ENCODE results near the gene HDLBP. TPM values are rescaled to one million over a fixed set of nuclear protein-coding genes. Genes with fewer than 3 reads are reported as not detected.

HDLBP gene
- total and polyA plus RNA-seq, 10 of the 15 experiments (the other 5 are each of a cell fraction or from before 2014, with no cell fraction given), result 19.5 to 383 (median 249) TPM

DNA sequence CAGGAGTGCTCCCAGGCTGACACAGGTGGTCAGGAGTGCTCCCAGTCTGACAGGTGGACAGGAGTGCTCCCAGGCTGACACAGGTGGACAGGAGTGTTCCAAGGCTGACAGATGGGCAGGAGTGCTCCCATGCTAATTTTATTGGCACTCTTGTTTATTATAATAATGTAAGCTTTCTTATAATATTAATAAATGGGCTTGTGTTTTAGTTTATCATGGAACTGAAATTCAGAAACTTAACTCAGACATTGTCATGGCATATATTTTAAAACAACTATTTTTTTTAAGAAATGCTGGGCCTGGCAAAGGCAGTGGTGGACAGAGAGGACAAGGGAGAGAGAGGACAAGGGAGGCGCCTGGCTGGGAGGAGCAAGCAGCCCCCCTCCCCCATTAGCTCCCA, 108.3 kb downstream of the HDLBP start:
- H3K9ac ChIP-seq (ENCODE audit: control insufficient read depth, insufficient read depth, low read length), result no peak overlapping the region
- no peak overlapping the region for H3K27ac ChIP-seq (ENCODE audit: control insufficient read depth, insufficient read depth)
- ChIA-PET SMC1A (ENCODE audit: uncharacterized antibody, unreplicated experiment) (interaction anchor here (1.9 kb wide), 1 partner anchor 12 kb away, joined by 5 read pairs; no protein-coding TSS in a partner anchor), POLR2A (no interaction called here), RAD21 (ENCODE audit: unreplicated experiment) (no interaction called here), CTCF (interaction anchor here (0.6 kb wide), 1 partner anchor 56 kb away, joined by 3 read pairs; no protein-coding TSS in a partner anchor)
- H3K9me3 ChIP-seq (replicated peaks; ENCODE audit: control insufficient read depth, insufficient read depth, low read length), result no peaks in the 10 kb centered on the region
- 20% methylated on average over 1 of the region's 1 CpG for WGBS (ENCODE audit: insufficient coverage, insufficient replicate concordance, low lambda C conversion rate, missing lambda C conversion rate)
- H2AFZ ChIP-seq (ENCODE audit: control insufficient read depth, low read depth, low read length), result no peak overlapping the region
- no peak overlapping the region for H3K4me2 ChIP-seq (ENCODE audit: control insufficient read depth, insufficient read depth)
- BruUV-seq (replicated peaks), result no TSS peak
- no peak overlapping the region for H3K4me3 ChIP-seq
- FAIRE-seq (no peak), DNase-seq (ENCODE audit: low read depth, low spot score) (no peak), ATAC-seq (no peak)
- in situ Hi-C loops (cut with MboI) (no loop called here), intact Hi-C loops (cut with micrococcal nuclease; ENCODE audit: unreplicated experiment) (no loop called here)
- no peaks in the 10 kb centered on the region for H3K36me3 ChIP-seq (ENCODE audit: control insufficient read depth in 2 of 2, insufficient read depth in 2 of 2, low read length in 1 of 2)
- H3K4me1 ChIP-seq (ENCODE audit: control insufficient read depth, insufficient read depth, low read length), result no peaks in the 10 kb centered on the region
- H3K27me3 ChIP-seq (replicated peaks in 1 of 2; ENCODE audit: control insufficient read depth in 2 of 2, insufficient read depth in 2 of 2, low read length in 1 of 2), result no peaks in the 10 kb centered on the region
- H4K20me1 ChIP-seq (ENCODE audit: control insufficient read depth, insufficient read depth), result no peaks in the 10 kb centered on the region
- no peaks in the 10 kb centered on the region for H3K79me2 ChIP-seq (ENCODE audit: control insufficient read depth, insufficient read depth, low read length)
- TF ChIP-seq POU2F2 (IDR thresholded peaks at IDR 0.05; ENCODE audit: borderline replicate concordance, low read depth, low read length), result no peak
- no peak for TF ChIP-seq E2F8 (IDR thresholded peaks at IDR 0.05; ENCODE audit: low read depth, partially characterized antibody)
- TF ChIP-seq, protein P1, sequence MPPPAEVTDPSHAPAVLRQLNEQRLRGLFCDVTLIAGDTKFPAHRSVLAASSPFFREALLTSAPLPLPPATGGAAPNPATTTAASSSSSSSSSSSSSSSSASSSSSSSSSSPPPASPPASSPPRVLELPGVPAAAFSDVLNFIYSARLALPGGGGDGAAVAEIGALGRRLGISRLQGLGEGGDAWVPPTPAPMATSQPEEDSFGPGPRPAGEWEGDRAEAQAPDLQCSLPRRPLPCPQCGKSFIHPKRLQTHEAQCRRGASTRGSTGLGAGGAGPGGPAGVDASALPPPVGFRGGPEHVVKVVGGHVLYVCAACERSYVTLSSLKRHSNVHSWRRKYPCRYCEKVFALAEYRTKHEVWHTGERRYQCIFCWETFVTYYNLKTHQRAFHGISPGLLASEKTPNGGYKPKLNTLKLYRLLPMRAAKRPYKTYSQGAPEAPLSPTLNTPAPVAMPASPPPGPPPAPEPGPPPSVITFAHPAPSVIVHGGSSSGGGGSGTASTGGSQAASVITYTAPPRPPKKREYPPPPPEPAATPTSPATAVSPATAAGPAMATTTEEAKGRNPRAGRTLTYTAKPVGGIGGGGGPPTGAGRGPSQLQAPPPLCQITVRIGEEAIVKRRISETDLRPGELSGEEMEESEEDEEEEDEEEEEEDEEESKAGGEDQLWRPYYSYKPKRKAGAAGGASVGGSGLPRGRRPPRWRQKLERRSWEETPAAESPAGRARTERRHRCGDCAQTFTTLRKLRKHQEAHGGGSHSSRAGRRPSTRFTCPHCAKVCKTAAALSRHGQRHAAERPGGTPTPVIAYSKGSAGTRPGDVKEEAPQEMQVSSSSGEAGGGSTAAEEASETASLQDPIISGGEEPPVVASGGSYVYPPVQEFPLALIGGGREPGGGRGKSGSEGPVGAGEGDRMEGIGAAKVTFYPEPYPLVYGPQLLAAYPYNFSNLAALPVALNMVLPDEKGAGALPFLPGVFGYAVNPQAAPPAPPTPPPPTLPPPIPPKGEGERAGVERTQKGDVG (CRISPR knock-in tag; IDR thresholded peaks at IDR 0.05), result no peak
- no peak for TF ChIP-seq CEBPB (IDR thresholded peaks at IDR 0.05; ENCODE audit: borderline replicate concordance in 1 of 2, low read depth in 2 of 2, low read length in 2 of 2)
- TF ChIP-seq EZH2 (IDR thresholded peaks at IDR 0.05; ENCODE audit: borderline replicate concordance, control insufficient read depth, low read depth, low read length), result no peak
- no peak for TF ChIP-seq TCF3 (IDR thresholded peaks at IDR 0.05; ENCODE audit: borderline replicate concordance, insufficient read depth, low read depth, low read length)
- TF ChIP-seq MTA2 (IDR thresholded peaks at IDR 0.05; ENCODE audit: low read depth), result no peak
- TF ChIP-seq ESRRA (IDR thresholded peaks at IDR 0.05; ENCODE audit: low read length), result no peak
- no peak for TF ChIP-seq SMAD1 (IDR thresholded peaks at IDR 0.05; ENCODE audit: low read depth, partially characterized antibody)
- TF ChIP-seq CBFB (IDR thresholded peaks at IDR 0.05; ENCODE audit: low read depth), result no peak
- TF ChIP-seq, protein P2, sequence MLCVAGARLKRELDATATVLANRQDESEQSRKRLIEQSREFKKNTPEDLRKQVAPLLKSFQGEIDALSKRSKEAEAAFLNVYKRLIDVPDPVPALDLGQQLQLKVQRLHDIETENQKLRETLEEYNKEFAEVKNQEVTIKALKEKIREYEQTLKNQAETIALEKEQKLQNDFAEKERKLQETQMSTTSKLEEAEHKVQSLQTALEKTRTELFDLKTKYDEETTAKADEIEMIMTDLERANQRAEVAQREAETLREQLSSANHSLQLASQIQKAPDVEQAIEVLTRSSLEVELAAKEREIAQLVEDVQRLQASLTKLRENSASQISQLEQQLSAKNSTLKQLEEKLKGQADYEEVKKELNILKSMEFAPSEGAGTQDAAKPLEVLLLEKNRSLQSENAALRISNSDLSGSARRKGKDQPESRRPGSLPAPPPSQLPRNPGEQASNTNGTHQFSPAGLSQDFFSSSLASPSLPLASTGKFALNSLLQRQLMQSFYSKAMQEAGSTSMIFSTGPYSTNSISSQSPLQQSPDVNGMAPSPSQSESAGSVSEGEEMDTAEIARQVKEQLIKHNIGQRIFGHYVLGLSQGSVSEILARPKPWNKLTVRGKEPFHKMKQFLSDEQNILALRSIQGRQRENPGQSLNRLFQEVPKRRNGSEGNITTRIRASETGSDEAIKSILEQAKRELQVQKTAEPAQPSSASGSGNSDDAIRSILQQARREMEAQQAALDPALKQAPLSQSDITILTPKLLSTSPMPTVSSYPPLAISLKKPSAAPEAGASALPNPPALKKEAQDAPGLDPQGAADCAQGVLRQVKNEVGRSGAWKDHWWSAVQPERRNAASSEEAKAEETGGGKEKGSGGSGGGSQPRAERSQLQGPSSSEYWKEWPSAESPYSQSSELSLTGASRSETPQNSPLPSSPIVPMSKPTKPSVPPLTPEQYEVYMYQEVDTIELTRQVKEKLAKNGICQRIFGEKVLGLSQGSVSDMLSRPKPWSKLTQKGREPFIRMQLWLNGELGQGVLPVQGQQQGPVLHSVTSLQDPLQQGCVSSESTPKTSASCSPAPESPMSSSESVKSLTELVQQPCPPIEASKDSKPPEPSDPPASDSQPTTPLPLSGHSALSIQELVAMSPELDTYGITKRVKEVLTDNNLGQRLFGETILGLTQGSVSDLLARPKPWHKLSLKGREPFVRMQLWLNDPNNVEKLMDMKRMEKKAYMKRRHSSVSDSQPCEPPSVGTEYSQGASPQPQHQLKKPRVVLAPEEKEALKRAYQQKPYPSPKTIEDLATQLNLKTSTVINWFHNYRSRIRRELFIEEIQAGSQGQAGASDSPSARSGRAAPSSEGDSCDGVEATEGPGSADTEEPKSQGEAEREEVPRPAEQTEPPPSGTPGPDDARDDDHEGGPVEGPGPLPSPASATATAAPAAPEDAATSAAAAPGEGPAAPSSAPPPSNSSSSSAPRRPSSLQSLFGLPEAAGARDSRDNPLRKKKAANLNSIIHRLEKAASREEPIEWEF (IDR thresholded peaks at IDR 0.05; ENCODE audit: insufficient replicate concordance, low read depth, low read length), result no peak
- TF ChIP-seq BCL11A (IDR thresholded peaks at IDR 0.05; ENCODE audit: low read depth, low read length), result no peak
- no peak for TF ChIP-seq TBL1XR1 (IDR thresholded peaks at IDR 0.05; ENCODE audit: low read depth, low read length)
- TF ChIP-seq TCF7 (IDR thresholded peaks at IDR 0.05; ENCODE audit: borderline replicate concordance), result no peak

Data from GM12878 (cell line).